Measurements from ENCODE around the gene IFITM1. TPM values are rescaled to one million over a fixed set of nuclear protein-coding genes. Genes with fewer than 3 reads are reported as not detected.

The IFITM1 gene
- total RNA-seq, 2 experiments from 2014 or later: 286 to 306 TPM

DNA sequence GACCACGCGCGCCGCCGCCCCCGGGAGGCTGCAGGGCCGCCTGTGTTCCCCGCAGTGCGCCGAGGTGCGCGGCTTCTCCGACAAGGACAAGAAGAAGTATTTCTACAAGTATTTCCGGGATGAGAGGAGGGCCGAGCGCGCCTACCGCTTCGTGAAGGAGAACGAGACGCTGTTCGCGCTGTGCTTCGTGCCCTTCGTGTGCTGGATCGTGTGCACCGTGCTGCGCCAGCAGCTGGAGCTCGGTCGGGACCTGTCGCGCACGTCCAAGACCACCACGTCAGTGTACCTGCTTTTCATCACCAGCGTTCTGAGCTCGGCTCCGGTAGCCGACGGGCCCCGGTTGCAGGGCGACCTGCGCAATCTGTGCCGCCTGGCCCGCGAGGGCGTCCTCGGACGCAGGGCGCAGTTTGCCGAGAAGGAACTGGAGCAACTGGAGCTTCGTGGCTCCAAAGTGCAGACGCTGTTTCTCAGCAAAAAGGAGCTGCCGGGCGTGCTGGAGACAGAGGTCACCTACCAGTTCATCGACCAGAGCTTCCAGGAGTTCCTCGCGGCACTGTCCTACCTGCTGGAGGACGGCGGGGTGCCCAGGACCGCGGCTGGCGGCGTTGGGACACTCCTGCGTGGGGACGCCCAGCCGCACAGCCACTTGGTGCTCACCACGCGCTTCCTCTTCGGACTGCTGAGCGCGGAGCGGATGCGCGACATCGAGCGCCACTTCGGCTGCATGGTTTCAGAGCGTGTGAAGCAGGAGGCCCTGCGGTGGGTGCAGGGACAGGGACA lies 32.9 kb upstream of the IFITM1 start:
- peak overlapping the region; percentile 93 for H3K4me3 Mint-ChIP-seq
- TF ChIP-seq, protein P1, sequence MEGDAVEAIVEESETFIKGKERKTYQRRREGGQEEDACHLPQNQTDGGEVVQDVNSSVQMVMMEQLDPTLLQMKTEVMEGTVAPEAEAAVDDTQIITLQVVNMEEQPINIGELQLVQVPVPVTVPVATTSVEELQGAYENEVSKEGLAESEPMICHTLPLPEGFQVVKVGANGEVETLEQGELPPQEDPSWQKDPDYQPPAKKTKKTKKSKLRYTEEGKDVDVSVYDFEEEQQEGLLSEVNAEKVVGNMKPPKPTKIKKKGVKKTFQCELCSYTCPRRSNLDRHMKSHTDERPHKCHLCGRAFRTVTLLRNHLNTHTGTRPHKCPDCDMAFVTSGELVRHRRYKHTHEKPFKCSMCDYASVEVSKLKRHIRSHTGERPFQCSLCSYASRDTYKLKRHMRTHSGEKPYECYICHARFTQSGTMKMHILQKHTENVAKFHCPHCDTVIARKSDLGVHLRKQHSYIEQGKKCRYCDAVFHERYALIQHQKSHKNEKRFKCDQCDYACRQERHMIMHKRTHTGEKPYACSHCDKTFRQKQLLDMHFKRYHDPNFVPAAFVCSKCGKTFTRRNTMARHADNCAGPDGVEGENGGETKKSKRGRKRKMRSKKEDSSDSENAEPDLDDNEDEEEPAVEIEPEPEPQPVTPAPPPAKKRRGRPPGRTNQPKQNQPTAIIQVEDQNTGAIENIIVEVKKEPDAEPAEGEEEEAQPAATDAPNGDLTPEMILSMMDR (IDR thresholded peaks at IDR 0.05): no peak
- H3K27me3 Mint-ChIP-seq: peaks cover 12% of the 10 kb centered on the region
- CTCF ChIA-PET: interaction anchor here (1.1 to 3.3 kb wide), 5 partner anchors 9 to 36 kb away, joined by 3 to 29 read pairs (median 4); no protein-coding TSS in a partner anchor
- Histone ChIP-seq H3K36me3 (ENCODE audit: insufficient read depth, low read length) (no peaks in the 10 kb centered on the region), H3K27me3 (ENCODE audit: control insufficient read depth in 1 of 2, insufficient read depth in 2 of 2, low read length in 2 of 2) (peaks cover 10 to 23% of the 10 kb centered on the region in 2 experiments), H3K4me1 (ENCODE audit: insufficient read depth, low read length) (peaks cover 57% of the 10 kb centered on the region), H3K27ac (ENCODE audit: low read depth in 1 of 2, low read length in 2 of 2) (peak overlapping the region in 1 of 2 donors; percentile 4), H3K4me3 (ENCODE audit: low read length) (peak overlapping the region; percentile 53), H3K9me3 (ENCODE audit: control insufficient read depth in 1 of 2, insufficient read depth in 1 of 2, low read length in 2 of 2) (no peaks in the 10 kb centered on the region)
- peaks cover 15% of the 10 kb centered on the region for H3K36me3 Mint-ChIP-seq (ENCODE audit: low read depth)
- intact Hi-C loops (cut with DNase I, micrococcal nuclease): loop anchor here in 1 of 2 experiments (1.0 kb wide), 1 partner anchor 7 kb away; no protein-coding TSS in a partner anchor
- peak; percentile 32 for ATAC-seq (ENCODE audit: poor library complexity)
- no peaks in the 10 kb centered on the region for H3K9me3 Mint-ChIP-seq
- peak overlapping the region; percentile 81 for H3K27ac Mint-ChIP-seq
- POLR2A ChIA-PET: interaction anchor here (0.7 to 9.1 kb wide), 18 partner anchors 8 to 226 kb away, joined by 3 to 185 read pairs (median 7); partner anchors contain the start of genes BET1L, IFITM2, PGGHG and PSMD13
- peaks cover 61% of the 10 kb centered on the region for H3K4me1 Mint-ChIP-seq (ENCODE audit: low read depth)
- peak in 7 of 14 experiments; percentile 23 to 70 (median 48) for DNase-seq

DNA sequence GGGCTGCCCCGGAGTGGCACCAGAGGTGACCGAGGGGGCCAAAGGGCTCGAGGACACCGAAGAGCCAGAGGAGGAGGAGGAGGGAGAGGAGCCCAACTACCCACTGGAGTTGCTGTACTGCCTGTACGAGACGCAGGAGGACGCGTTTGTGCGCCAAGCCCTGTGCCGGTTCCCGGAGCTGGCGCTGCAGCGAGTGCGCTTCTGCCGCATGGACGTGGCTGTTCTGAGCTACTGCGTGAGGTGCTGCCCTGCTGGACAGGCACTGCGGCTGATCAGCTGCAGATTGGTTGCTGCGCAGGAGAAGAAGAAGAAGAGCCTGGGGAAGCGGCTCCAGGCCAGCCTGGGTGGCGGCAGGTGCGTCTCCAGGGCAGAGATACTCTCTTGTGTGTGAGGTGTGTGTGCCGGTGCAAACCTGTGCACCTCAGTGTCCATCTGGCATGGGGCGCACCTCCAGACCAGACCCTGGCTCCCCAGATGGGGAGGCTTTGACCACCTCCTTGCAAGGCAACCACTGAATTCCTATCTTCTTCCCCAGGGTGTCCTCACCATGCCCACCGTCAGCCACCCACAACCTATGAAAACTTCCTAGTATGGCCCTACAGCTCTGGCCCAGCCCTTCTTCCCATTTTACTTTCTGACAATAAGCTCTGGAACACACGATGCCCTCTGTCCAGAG lies 32.2 kb upstream of the IFITM1 start:
- H3K27ac ChIP-seq (ENCODE audit: low read depth in 1 of 2, low read length in 2 of 2): peak overlapping the region in 1 of 2 donors; percentile 4
- no peaks in the 10 kb centered on the region for H3K36me3 ChIP-seq (ENCODE audit: insufficient read depth, low read length)
- H3K9me3 Mint-ChIP-seq: no peaks in the 10 kb centered on the region
- no peaks in the 10 kb centered on the region for H3K9me3 ChIP-seq (ENCODE audit: control insufficient read depth in 1 of 2, insufficient read depth in 1 of 2, low read length in 2 of 2)
- POLR2A ChIA-PET: interaction anchor here (0.7 to 9.1 kb wide), 15 partner anchors 7 to 134 kb away, joined by 3 to 185 read pairs (median 7); partner anchors contain the start of genes BET1L, IFITM2, PGGHG and PSMD13
- intact Hi-C loops (cut with DNase I, micrococcal nuclease): no loop called here
- H3K4me3 ChIP-seq (ENCODE audit: low read length): peak overlapping the region; percentile 53
- H3K27ac Mint-ChIP-seq: peak overlapping the region; percentile 81
- DNase-seq (peak in 1 of 14 experiments; percentile 59), ATAC-seq (ENCODE audit: poor library complexity) (peak; percentile 16)
- H3K4me1 ChIP-seq (ENCODE audit: insufficient read depth, low read length): peaks cover 64% of the 10 kb centered on the region
- H3K4me3 Mint-ChIP-seq: peak overlapping the region; percentile 93
- peaks cover 12% of the 10 kb centered on the region for H3K27me3 Mint-ChIP-seq
- TF ChIP-seq, protein P1 (IDR thresholded peaks at IDR 0.05): no peak
- H3K27me3 ChIP-seq (ENCODE audit: control insufficient read depth in 1 of 2, insufficient read depth in 2 of 2, low read length in 2 of 2): peaks cover 10 to 23% of the 10 kb centered on the region in 2 experiments
- CTCF ChIA-PET: interaction anchor here (3.3 kb wide), 1 partner anchor 30 kb away, joined by 29 read pairs; no protein-coding TSS in a partner anchor
- H3K36me3 Mint-ChIP-seq (ENCODE audit: low read depth): peaks cover 15% of the 10 kb centered on the region
- peaks cover 58% of the 10 kb centered on the region for H3K4me1 Mint-ChIP-seq (ENCODE audit: low read depth)

DNA sequence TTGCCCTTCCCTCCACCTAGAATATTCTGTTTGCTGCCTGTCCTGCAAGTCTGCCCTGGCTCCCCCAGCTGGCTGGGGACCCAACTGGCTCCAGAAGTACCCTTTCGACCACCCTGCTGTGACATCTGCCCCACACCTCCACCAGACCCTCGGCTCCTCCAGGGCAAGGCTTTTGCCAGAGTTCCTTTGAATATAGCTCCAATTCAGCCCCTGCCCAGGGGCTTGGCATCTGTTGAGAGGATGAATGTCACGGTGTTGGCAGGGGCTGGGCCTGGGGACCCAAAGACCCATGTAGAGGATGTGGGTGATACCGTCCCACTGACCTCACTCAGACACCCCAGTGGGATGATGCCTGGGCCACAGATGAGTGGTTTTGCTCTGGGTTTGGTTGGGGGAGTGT lies 31.7 kb upstream of the IFITM1 start:
- H3K36me3 Mint-ChIP-seq (ENCODE audit: low read depth): peaks cover 20% of the 10 kb centered on the region
- H3K27ac Mint-ChIP-seq: peak overlapping the region; percentile 81
- no peaks in the 10 kb centered on the region for H3K9me3 Mint-ChIP-seq
- H3K27ac ChIP-seq (ENCODE audit: low read depth in 1 of 2, low read length in 2 of 2): no peak overlapping the region
- H3K4me3 ChIP-seq (ENCODE audit: low read length): peak overlapping the region; percentile 53
- TF ChIP-seq, protein P1 (IDR thresholded peaks at IDR 0.05): no peak
- H3K4me1 ChIP-seq (ENCODE audit: insufficient read depth, low read length): peaks cover 69% of the 10 kb centered on the region
- CTCF ChIA-PET: no interaction called here
- H3K27me3 ChIP-seq (ENCODE audit: control insufficient read depth in 1 of 2, insufficient read depth in 2 of 2, low read length in 2 of 2): peaks cover 10 to 23% of the 10 kb centered on the region in 2 experiments
- POLR2A ChIA-PET: interaction anchor here (0.7 to 9.1 kb wide), 8 partner anchors 7 to 86 kb away, joined by 3 to 185 read pairs (median 17); partner anchors contain the start of genes BET1L, PGGHG, PSMD13 and RIC8A
- DNase-seq: peak in 1 of 14 experiments; percentile 21
- no peaks in the 10 kb centered on the region for H3K36me3 ChIP-seq (ENCODE audit: insufficient read depth, low read length)
- H3K9me3 ChIP-seq (ENCODE audit: control insufficient read depth in 1 of 2, insufficient read depth in 1 of 2, low read length in 2 of 2): no peaks in the 10 kb centered on the region
- H3K27me3 Mint-ChIP-seq: peaks cover 12% of the 10 kb centered on the region
- peak overlapping the region; percentile 93 for H3K4me3 Mint-ChIP-seq
- intact Hi-C loops (cut with DNase I, micrococcal nuclease): no loop called here
- peaks cover 58% of the 10 kb centered on the region for H3K4me1 Mint-ChIP-seq (ENCODE audit: low read depth)
- ATAC-seq (ENCODE audit: poor library complexity): no peak
